Measurements from ENCODE around the gene TMEM30B. TPM values are rescaled to one million over a fixed set of nuclear protein-coding genes. Genes with fewer than 3 reads are reported as not detected.

Gene TMEM30B
- polyA plus RNA-seq, 1 of the 3 experiments (the other 2 are of a cell fraction): 0.15 TPM

DNA sequence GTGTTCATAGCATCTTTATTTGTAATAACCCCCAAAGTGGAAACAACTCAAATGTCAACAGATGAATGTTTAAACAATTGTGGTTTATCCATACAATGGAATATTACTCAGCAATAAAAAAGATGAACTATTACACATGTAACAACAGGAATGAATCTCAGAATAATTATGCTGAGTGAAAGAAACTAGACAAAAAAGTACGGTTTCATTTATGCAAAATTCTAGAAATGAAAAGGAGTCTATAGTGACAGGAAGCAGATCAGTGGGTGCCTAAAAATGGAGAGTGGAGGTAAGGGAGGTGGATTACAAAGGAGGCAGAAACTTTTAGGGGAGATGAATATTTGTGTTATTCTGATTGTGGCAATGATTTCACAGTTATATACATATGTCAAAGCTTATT is 45.0 kb upstream of the TMEM30B start:
- Histone ChIP-seq H4K20me1 (ENCODE audit: insufficient read depth) (no peaks in the 10 kb centered on the region), H3K4me3 (ENCODE audit: low read depth in 2 of 2, low read length in 1 of 2) (no peak overlapping the region), H3K4me1 (ENCODE audit: control insufficient read depth in 1 of 2, insufficient read depth in 2 of 2, low read depth in 1 of 2, low read length in 1 of 2) (peaks cover 0 to 10% of the 10 kb centered on the region in 2 experiments; a peak in 1 of 4 replicates), H3K9ac (no peak overlapping the region), H3K9me2 (no peaks in the 10 kb centered on the region), H3F3A (replicated peaks; ENCODE audit: insufficient read depth) (no peaks in the 10 kb centered on the region), H2AFZ (ENCODE audit: low read depth) (no peak overlapping the region), H3K4me2 (no peak overlapping the region), H3K27me3 (ENCODE audit: insufficient read depth) (peaks cover 10% of the 10 kb centered on the region), H3K79me2 (ENCODE audit: insufficient read depth) (no peaks in the 10 kb centered on the region), H3K9me3 (0 out of 2 replicates have a peak, but pooled peaks cover 9% of the 10 kb centered on the region), H3K36me3 (replicated peaks in 1 of 2; ENCODE audit: control insufficient read depth in 1 of 2, insufficient read depth in 2 of 2, low read length in 1 of 2) (no peaks in the 10 kb centered on the region), H3K27ac (ENCODE audit: low read depth in 2 of 2, low read length in 1 of 2) (no peak overlapping the region)
- 36% methylated on average over 1 of the region's 1 CpG for WGBS (ENCODE audit: low lambda C conversion rate)
- TF ChIP-seq TAF1 (IDR thresholded peaks at IDR 0.05; ENCODE audit: borderline replicate concordance, low read depth, low read length): no peak
- TF ChIP-seq IRF3 (IDR thresholded peaks at IDR 0.05; ENCODE audit: low read depth, low read length): no peak
- TF ChIP-seq USF1 (IDR thresholded peaks at IDR 0.05; ENCODE audit: borderline replicate concordance, low read depth): no peak
- no peak for TF ChIP-seq YY1 (IDR thresholded peaks at IDR 0.05; ENCODE audit: low read depth)
- TF ChIP-seq SIN3A (IDR thresholded peaks at IDR 0.05; ENCODE audit: borderline replicate concordance, low read depth, low read length): no peak
- TF ChIP-seq RAD21 (IDR thresholded peaks at IDR 0.05; ENCODE audit: low read length): no peak
- no peak for DNase-seq
- ChIA-PET CTCF (interaction anchor here (1.5 kb wide), 1 partner anchor 512 kb away, joined by 4 read pairs; no protein-coding TSS in a partner anchor), POLR2A (no interaction called here)

GRCh38 chr14:61325166-61325565 is 44.0 kb upstream of the TMEM30B start:
- no peaks in the 10 kb centered on the region for H3K9me2 ChIP-seq
- no peak for DNase-seq
- no peak overlapping the region for H2AFZ ChIP-seq (ENCODE audit: low read depth)
- H3K27ac ChIP-seq (ENCODE audit: low read depth in 2 of 2, low read length in 1 of 2): no peak overlapping the region
- H4K20me1 ChIP-seq (ENCODE audit: insufficient read depth): no peaks in the 10 kb centered on the region
- peaks cover 0 to 10% of the 10 kb centered on the region in 2 experiments; a peak in 1 of 4 replicates for H3K4me1 ChIP-seq (ENCODE audit: control insufficient read depth in 1 of 2, insufficient read depth in 2 of 2, low read depth in 1 of 2, low read length in 1 of 2)
- no peak for TF ChIP-seq EZH2phosphoT487 (IDR thresholded peaks at IDR 0.05; ENCODE audit: borderline replicate concordance, low read depth)
- TF ChIP-seq NFIC (IDR thresholded peaks at IDR 0.05; ENCODE audit: borderline replicate concordance): no peak
- TF ChIP-seq FOXM1 (IDR thresholded peaks at IDR 0.05; ENCODE audit: low read depth): no peak
- TF ChIP-seq RFX5 (IDR thresholded peaks at IDR 0.05; ENCODE audit: low read length): no peak
- no peak for TF ChIP-seq GATA2 (CRISPR knock-in tag; IDR thresholded peaks at IDR 0.05)
- no peak for TF ChIP-seq CHD2 (IDR thresholded peaks at IDR 0.05; ENCODE audit: low read length, partially characterized antibody)
- H3K79me2 ChIP-seq (ENCODE audit: insufficient read depth): no peaks in the 10 kb centered on the region
- H3F3A ChIP-seq (replicated peaks; ENCODE audit: insufficient read depth): no peaks in the 10 kb centered on the region
- ChIA-PET POLR2A (no interaction called here), CTCF (interaction anchor here (0.6 kb wide), 1 partner anchor 13 kb away, joined by 3 read pairs; no protein-coding TSS in a partner anchor)
- WGBS (ENCODE audit: low lambda C conversion rate): 76% methylated on average over 1 of the region's 1 CpG
- H3K9ac ChIP-seq: no peak overlapping the region
- H3K4me3 ChIP-seq (ENCODE audit: low read depth in 2 of 2, low read length in 1 of 2): no peak overlapping the region
- H3K36me3 ChIP-seq (replicated peaks in 1 of 2; ENCODE audit: control insufficient read depth in 1 of 2, insufficient read depth in 2 of 2, low read length in 1 of 2): no peaks in the 10 kb centered on the region
- 0 out of 2 replicates have a peak, but pooled peaks cover 9% of the 10 kb centered on the region for H3K9me3 ChIP-seq
- peaks cover 10% of the 10 kb centered on the region for H3K27me3 ChIP-seq (ENCODE audit: insufficient read depth)
- H3K4me2 ChIP-seq: no peak overlapping the region

Data from SK-N-SH (cell line).